Endothelial cell of umbilical vein (primary cell): ENCODE results near the gene BPGM. TPM values are rescaled to one million over a fixed set of nuclear protein-coding genes. Genes with fewer than 3 reads are reported as not detected.

Experiments
- BruUV-seq: library from RNA; stranded (reverse); fragments of 400-500 nt; replicated peaks from 2 replicates; lab custom pipeline; 2021; lab: Mats Ljungman, UMichigan
- CTCF ChIA-PET: fragments of 300-600, 350-600 bp; sonication (Branson Sonifier 250); formaldehyde crosslinking; loops from one replicate; lab custom pipeline; 2021; ENCODE audit warnings: antibody characterized with exemption, inconsistent platforms; lab: Charles Lee
- POLR2A ChIA-PET: fragments of 300-600, 350-600 bp; sonication (Branson Sonifier 250); formaldehyde crosslinking; loops from one replicate; lab custom pipeline; 2021; ENCODE audit warnings: antibody characterized with exemption, inconsistent platforms; lab: Charles Lee
- DNase-seq: peaks from one replicate; pipeline ENCODE4 v3.0.0-alpha.2; 2011; ENCODE audit warnings: low read depth, low spot score
- FAIRE-seq: peaks from 2 replicates; lab custom pipeline; 2011; peaks lifted over from hg19 to GRCh38; lab: Jason Lieb, UNC
- H2AFZ ChIP-seq: 2 replicates; pipeline ENCODE4 v1.6.0; 2012; ENCODE audit warnings: low read depth, low read length, control low read depth, inconsistent platforms
- H3K27ac ChIP-seq: 2 replicates; pipeline ENCODE4 v1.5.1; 2011; ENCODE audit warnings: low read depth, mild to moderate bottlenecking, control low read depth, low read length, moderate library complexity; ENCODE audit not compliant: insufficient read depth
- H3K27me3 ChIP-seq, 2 experiments: 2 replicates each; pipeline versions ENCODE4 v1.6.0 to v1.6.1; 2011; ENCODE audit warnings: low read length in 2 of 2, mixed read lengths in 1 of 2; ENCODE audit not compliant: control insufficient read depth in 2 of 2, insufficient read depth in 2 of 2
- H3K36me3 ChIP-seq, 2 experiments: 2 replicates in 1 of 2; 3 replicates in 1 of 2; pipeline ENCODE4 v1.5.1; 2011; ENCODE audit warnings: low read length in 2 of 2, mild to moderate bottlenecking in 1 of 2, moderate library complexity in 1 of 2; ENCODE audit not compliant: control insufficient read depth in 2 of 2, insufficient read depth in 2 of 2; ENCODE audit errors: extremely low read depth in 1 of 2
- H3K4me1 ChIP-seq: 3 replicates; pipeline ENCODE4 v1.5.1; 2011; ENCODE audit warnings: mild to moderate bottlenecking, low read length; ENCODE audit not compliant: control insufficient read depth, insufficient read depth; ENCODE audit errors: extremely low read depth
- H3K4me2 ChIP-seq: 2 replicates; pipeline ENCODE4 v1.6.1; 2011; ENCODE audit warnings: low read length, control low read depth, mixed read lengths; ENCODE audit not compliant: insufficient read depth
- H3K4me3 ChIP-seq, 3 experiments: fragments of 200-600 bp in 1 of 3; sonication (generic), shearing (Covaris generic) in 1 of 3; replicated peaks in 1 of 3; 2 replicates each; pipeline ENCODE4 v1.5.1; 2011 to 2016; ENCODE audit warnings: control low read depth in 3 of 3, low read length in 3 of 3, mild to moderate bottlenecking in 2 of 3, inconsistent platforms in 1 of 3, low read depth in 1 of 3, moderate library complexity in 1 of 3; ENCODE audit not compliant: insufficient read depth in 1 of 3
- H3K79me2 ChIP-seq: 2 replicates; pipeline ENCODE4 v1.6.0; 2012; ENCODE audit warnings: low read length, inconsistent platforms; ENCODE audit not compliant: control insufficient read depth, insufficient read depth
- H3K9ac ChIP-seq: replicated peaks from 2 replicates; pipeline ENCODE3; 2011; ENCODE audit warnings: low read length, control low read depth; ENCODE audit not compliant: insufficient read depth; ENCODE audit errors: extremely low read depth
- H3K9me1 ChIP-seq: replicated peaks from 3 replicates; pipeline ENCODE4 v1.6.0; 2011; ENCODE audit warnings: mild to moderate bottlenecking, low read length; ENCODE audit not compliant: control insufficient read depth, insufficient read depth; ENCODE audit errors: extremely low read depth
- H3K9me3 ChIP-seq: replicated peaks from 2 replicates; pipeline ENCODE4 v1.5.1; 2012; ENCODE audit warnings: low read length, inconsistent platforms; ENCODE audit not compliant: control insufficient read depth, insufficient read depth
- H4K20me1 ChIP-seq: replicated peaks from 2 replicates; pipeline ENCODE3; 2011; ENCODE audit warnings: mild to moderate bottlenecking, low read length; ENCODE audit not compliant: control insufficient read depth, insufficient read depth; ENCODE audit errors: extremely low read depth
- CTCF ChIP-seq, 2 donors: IDR thresholded peaks; 1 replicate in 1 of 2; 2 replicates in 1 of 2; pipeline ENCODE4 v1.5.1; 2011; ENCODE audit warnings: low read length in 2 of 2, mild to moderate bottlenecking in 2 of 2, moderate library complexity in 2 of 2, control low read depth in 1 of 2, inconsistent platforms in 1 of 2, low read depth in 1 of 2; ENCODE audit not compliant: insufficient read depth in 1 of 2; ENCODE audit errors: extremely low read depth in 1 of 2
- FOS ChIP-seq: IDR thresholded peaks from 2 replicates; pipeline ENCODE4 v1.6.1; 2011; ENCODE audit warnings: mild to moderate bottlenecking, low read length, moderate library complexity, borderline replicate concordance; ENCODE audit not compliant: insufficient read depth
- GATA2 ChIP-seq: IDR thresholded peaks from 2 replicates; pipeline ENCODE4 v1.7.0; 2011; ENCODE audit warnings: low read depth, mild to moderate bottlenecking, moderate library complexity, mixed read lengths, low read length; ENCODE audit not compliant: insufficient read length, insufficient read depth
- JUN ChIP-seq: IDR thresholded peaks from 2 replicates; pipeline ENCODE4 v1.6.1; 2011; ENCODE audit warnings: borderline replicate concordance, low read depth; ENCODE audit not compliant: insufficient read length, insufficient read depth
- MYC ChIP-seq: IDR thresholded peaks from one replicate; pipeline ENCODE4 v1.6.1; 2011; ENCODE audit warnings: mild to moderate bottlenecking, low read depth, low read length
- dilution Hi-C: fragments of 300-500 bp; cut with MboI; formaldehyde crosslinking; loops from one replicate; pipeline ENCODE4 v1.15.0; 2019; ENCODE audit warnings: low sequenced_read_pairs; ENCODE audit not compliant: extremely low pct_ligation_motif_present
- intact Hi-C: fragments of 100-400 bp; cut with micrococcal nuclease; formaldehyde crosslinking; loops from one replicate; pipeline ENCODE4 v1.10.0; 2022
- polyA plus RNA-seq, 4 experiments: library from polyadenylated mRNA; depleted of rRNA in 3 of 4; stranded (reverse) in 3 of 4; unstranded in 1 of 4; fragments of >200 nt; gene quantifications; 2 replicates each; pipeline versions ENCODE4 v1.2.1 to v1.2.3, GENCODE V29; 2011 to 2012; ENCODE audit warnings: missing spikeins in 1 of 4
- total RNA-seq: library from RNA; stranded (reverse); gene quantifications from 2 replicates; pipeline ENCODE4 v1.2.3, GENCODE V29; 2021

The BPGM gene
- total and polyA plus RNA-seq, 2 donors (not counting 3 experiments of a cell fraction or from before 2014, with no cell fraction given): 24.2 to 28.3 TPM

DNA sequence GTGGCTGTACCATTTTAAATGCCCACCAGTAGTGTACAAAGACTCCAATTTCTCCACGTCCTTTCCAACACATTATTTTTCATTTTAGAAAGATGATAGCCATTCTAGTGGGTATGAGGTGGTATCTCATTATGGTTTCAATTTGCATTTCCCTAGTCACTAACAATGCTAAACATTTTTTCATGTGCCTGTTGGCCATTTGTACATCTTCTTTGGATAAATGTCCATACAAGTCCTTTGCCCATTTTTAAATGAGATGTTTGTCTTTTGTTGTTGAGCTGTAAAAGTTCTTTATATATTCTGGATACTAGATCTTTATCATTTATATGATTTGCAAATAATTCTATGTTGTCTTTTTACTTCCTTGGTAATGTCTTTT lies 18.9 kb upstream of the BPGM start:
- CTCF ChIA-PET: interaction anchor here (1.0 kb wide), 1 partner anchor 9 kb away, joined by 3 read pairs; no protein-coding TSS in a partner anchor
- BruUV-seq: no TSS peak
- FAIRE-seq: no peak

More for the DNA sequence above, 18.9 kb upstream of the BPGM start:
- Histone ChIP-seq H3K9ac (no peak overlapping the region), H3K79me2 (no peaks in the 10 kb centered on the region), H3K27ac (no peak overlapping the region), H3K9me3 (no peaks in the 10 kb centered on the region), H2AFZ (no peak overlapping the region), H3K4me3 (no peak overlapping the region), H3K4me1 (peaks cover 22% of the 10 kb centered on the region), H4K20me1 (no peaks in the 10 kb centered on the region), H3K4me2 (no peak overlapping the region), H3K9me1 (no peaks in the 10 kb centered on the region), H3K27me3 (no peaks in the 10 kb centered on the region), H3K36me3 (no peaks in the 10 kb centered on the region)
- TF ChIP-seq CTCF (IDR thresholded peaks at IDR 0.05; ENCODE audit: extremely low read depth in 1 of 2, insufficient read depth in 1 of 2, low read depth in 1 of 2, low read length in 2 of 2): no peak
- no peak for TF ChIP-seq FOS
- no peak for TF ChIP-seq MYC
- TF ChIP-seq JUN: no peak
- TF ChIP-seq GATA2: no peak
- POLR2A ChIA-PET: no interaction called here
- dilution Hi-C loops: no loop called here
- no peak for DNase-seq
- intact Hi-C loops: no loop called here
